ENCODE measurements around the gene CTDSPL. TPM values are rescaled to one million over a fixed set of nuclear protein-coding genes. Genes with fewer than 3 reads are reported as not detected.

The CTDSPL gene
- total RNA-seq, 1 donor from 2014 or later, result 57.4 TPM

DNA sequence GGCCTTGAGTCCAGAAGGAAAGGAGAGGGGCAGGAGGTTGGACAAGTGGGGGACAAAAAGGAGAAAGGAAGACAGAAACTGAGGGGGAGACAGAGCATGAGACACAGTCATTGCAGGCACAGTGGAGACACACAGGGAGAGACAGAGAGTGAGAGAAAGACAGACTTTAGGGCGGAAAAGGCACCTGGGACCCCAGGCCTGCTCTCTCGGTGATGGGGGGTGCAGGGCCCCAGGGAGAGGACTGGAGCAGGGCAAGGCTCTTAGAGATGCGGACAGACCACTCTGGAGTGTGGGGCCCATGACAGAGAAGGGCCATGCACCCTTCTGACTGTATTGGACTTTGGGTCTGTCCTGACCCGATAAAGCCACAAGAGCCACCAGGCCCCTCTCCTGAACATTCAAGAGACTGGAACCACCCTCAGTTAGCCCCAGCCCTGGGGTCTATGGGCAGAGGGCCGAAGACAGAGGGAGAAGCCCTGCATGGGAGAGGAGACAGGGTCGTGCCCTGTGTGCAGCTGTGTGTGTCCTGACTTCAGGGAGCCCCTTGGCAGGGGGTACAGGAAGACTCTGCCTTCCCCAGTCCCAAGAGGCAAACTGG lies 155.3 kb downstream of the CTDSPL start:
- DNase-seq (ENCODE audit: low read depth, low spot score), result no peak

- no peak for DNase-seq (ENCODE audit: low read depth, low spot score)
Observed at GRCh38 chr3:38017445-38018295, 156.0 kb downstream of the CTDSPL start.

DNA sequence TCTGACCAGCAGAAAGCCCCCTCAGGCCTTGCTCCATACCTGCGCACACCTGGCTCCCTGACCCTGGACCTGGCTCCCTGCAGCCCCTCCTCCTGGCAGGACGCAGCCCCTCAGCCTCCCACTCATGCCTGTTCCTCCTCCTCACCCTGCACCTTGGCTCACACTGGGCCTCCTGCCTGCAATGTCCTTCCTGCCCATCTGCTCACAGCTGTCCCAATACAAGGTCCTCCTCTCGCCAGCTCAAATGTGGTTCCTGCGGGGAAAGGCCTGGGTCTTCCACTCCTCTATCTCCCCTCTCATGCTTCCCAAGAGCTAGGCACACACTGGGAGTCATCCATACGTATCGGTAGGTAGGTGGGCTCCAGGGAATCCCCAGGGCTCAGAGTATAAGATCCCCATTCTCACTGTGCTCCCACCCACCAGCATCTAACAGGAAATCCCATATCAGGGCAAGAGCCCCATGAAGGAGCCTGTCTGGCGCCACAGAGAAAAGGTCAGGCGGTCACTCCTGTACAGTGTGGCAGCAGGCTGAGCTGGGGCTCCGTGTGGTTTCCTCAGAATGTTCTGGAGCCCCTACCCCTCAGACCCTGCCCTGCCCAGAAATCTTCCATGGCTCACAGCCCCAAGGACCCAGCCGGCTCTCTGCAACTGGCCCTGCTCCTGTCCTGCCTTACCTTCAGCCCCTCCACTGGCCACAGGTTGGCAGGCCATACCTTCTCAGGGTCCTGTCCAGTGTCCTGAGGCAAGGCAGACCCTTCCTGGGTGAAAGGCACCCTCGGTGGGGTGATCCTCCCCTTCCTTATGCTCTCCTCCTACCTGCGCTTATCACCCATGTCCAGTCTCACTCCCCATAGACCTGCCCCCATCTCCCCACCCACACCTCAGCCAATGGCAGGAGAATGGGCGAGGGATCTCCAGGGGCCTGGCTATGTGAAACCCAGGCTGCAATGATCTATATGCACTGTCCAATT lies 156.9 kb downstream of the CTDSPL start:
- no peak for DNase-seq (ENCODE audit: low read depth, low spot score)

GRCh38 chr3:38019658-38020341 lies 158.1 kb downstream of the CTDSPL start:
- no peak for DNase-seq (ENCODE audit: low read depth, low spot score)

GRCh38 chr3:38020342-38020726 lies 158.7 kb downstream of the CTDSPL start:
- no peak for DNase-seq (ENCODE audit: low read depth, low spot score)

DNA sequence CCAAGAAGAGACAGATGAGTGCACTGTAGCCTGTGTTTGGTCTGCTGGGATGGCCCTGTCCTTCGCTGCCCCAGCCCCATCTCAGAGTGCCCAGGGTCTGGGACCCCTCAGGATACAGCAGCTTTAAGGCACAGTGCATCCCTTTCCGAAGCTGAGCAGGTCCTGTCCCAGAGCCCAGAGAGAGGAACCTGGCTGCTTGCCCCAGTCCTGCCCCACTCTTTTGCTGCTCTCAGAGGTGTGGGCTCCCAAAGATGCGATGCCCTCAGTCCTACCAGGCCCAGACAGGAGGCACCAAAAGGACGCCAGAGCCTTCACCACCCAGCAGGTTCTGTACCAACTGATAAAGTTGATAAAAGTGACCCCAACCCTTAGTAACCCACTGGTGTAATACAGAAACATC lies 159.5 kb downstream of the CTDSPL start:
- DNase-seq (ENCODE audit: low read depth, low spot score), result no peak

GRCh38 chr3:38022301-38022700 lies 160.6 kb downstream of the CTDSPL start:
- no peak for DNase-seq (ENCODE audit: low read depth, low spot score)

- no peak for DNase-seq (ENCODE audit: low read depth, low spot score)
Observed at GRCh38 chr3:38022896-38023709, 161.4 kb downstream of the CTDSPL start.

DNA sequence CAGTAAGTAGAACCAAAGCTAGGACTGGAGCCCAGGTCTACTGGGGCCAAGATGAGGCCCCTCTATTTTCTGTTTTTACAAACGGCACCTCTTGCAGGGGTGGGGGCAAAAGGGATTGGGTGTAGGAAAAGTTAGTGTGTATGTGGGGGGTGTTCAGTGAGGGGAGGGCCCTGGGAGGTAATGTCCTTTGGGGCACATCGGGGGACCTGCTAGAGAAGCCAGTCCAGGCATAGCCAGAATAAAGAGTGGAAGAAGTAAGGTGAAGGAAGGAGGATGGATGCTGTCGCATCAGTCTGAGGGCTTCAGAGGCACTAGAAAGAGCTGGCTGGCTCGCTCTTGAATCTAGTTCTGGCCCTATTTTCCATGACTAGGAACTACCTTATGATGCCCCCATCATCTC lies 165.2 kb downstream of the CTDSPL start:
- no peak for DNase-seq (ENCODE audit: low read depth, low spot score)

- no peak for DNase-seq (ENCODE audit: low read depth, low spot score)
Observed at GRCh38 chr3:38027466-38028465, 166.1 kb downstream of the CTDSPL start.

DNA sequence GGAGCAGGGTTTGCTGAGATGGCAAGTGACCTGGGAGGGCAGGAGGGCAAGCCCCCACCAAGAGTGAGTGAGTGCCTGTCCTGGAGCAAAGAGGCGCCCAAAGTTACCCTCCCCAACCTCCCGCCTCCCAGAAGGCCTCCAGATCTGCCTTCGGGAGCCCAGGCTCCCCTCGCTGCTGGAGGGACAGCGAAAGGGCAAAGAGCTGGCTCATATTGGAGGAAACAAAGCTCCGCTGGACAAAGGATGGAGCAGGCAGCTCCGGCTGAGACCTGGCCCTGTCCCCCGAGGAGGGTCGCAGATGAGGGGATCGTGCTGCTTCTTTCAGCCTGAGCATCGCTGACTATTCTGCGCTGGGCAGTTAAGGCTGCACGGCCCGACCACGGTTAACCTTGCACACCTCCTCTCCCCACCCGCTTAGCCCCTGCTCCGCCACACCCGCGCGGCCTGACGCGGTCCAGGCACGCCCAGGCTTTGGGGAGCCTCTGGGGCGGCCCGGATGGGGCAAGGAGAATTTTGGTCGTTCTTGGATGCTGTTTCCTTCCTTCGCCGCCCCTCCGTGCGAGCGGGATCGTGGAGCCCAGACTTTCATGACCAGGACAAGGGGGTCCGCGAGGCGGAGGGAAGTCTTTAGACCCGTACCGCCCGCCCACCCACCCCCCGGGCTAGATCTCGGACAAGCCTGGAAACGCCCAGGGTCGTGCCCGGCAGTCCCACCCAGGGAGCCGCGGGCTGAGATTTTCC lies 167.1 kb downstream of the CTDSPL start:
- DNase-seq (ENCODE audit: low read depth, low spot score), result no peak

- no peak for DNase-seq (ENCODE audit: low read depth, low spot score)
Observed at GRCh38 chr3:38029400-38030125, 167.9 kb downstream of the CTDSPL start, which contains the start of gene PLCD1. Gene PLCD1 (minus strand): TSS chr3:38029642. CDS start chr3:38029539, 103 bp downstream.

DNA sequence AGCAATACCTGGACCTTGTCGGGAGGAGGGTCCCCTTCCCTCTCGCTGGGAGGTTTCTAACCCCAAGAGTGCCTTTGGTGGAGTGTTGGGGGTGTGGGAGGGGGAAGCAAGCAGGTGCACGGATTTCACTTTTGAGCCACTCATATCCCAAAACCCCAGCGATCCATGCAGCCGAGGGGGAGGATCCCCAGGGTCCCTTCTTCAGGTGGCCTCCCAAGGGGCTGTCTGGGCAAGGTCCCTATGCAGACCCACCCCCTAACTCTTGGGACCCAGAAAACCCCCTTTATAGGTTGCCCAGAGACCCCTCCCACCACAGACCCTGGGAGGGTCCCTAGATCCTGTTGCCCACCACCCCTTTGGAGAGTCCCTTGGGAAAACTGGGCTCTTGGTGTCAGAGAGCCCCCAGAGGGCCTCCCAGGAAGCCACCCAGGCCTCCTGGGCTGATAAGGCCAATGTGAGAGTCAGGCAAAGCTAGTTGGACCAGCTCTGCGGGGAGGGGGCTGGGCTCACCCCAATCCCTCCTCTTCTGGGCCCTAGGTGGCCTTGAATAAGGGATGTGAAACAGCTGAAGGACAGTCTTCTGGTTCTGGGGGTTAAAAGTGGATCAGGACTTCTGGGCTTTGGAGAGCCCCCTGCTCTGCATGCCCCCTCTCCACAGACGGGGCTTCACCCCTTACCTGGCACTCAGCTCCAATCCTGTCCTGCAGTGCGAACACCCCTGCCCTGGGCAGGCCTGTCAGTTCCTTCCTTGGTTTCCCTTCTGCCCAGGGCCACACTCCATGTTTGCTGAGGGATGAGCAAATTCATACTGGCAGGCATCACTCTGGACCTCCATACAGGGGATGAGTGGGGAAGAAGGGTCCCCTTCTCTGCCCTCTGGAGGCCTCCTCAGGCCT lies 168.7 kb downstream of the CTDSPL start:
- DNase-seq (ENCODE audit: low read depth, low spot score), result no peak

- DNase-seq (ENCODE audit: low read depth, low spot score), result no peak
Observed at GRCh38 chr3:38031022-38031994, 169.6 kb downstream of the CTDSPL start.

DNA sequence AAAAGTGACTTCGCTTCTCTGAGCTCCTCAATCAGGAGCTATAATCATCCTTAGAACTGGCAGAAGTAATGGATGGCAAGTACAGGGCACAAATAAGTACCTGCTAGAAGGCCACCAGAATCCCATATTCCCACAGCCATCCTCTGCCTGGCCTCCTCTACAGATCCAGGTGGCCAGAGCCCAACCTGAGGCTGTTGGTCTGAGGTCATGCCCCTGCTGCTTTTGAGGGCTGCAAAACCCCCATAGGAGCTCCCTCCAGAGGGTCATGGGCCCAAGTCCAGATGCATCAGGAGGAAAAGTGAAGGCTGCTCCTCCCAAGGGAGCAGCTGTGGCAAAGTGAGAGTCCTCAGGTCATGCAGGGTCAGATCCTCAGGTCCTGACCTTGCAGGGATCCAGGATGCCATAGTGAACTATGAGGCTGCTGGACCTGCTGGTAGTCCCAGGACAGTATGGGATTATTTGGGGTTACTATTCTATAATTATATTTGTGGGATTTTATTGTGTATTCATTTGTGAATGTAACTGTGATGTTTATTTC lies 170.7 kb downstream of the CTDSPL start:
- DNase-seq (ENCODE audit: low read depth, low spot score), result no peak
